NCI-H1092 treated with DMSO at 0.1 percent for 48 hours (cell line): ENCODE results near the gene PROM1.
A peak's percentile ranks its signal among the peaks of the same experiment; 100 is the strongest.

Experiments
- DNase-seq: peaks from one replicate; lab custom pipeline; 2025; lab: John Stamatoyannopoulos, UW

Gene PROM1, protein sequence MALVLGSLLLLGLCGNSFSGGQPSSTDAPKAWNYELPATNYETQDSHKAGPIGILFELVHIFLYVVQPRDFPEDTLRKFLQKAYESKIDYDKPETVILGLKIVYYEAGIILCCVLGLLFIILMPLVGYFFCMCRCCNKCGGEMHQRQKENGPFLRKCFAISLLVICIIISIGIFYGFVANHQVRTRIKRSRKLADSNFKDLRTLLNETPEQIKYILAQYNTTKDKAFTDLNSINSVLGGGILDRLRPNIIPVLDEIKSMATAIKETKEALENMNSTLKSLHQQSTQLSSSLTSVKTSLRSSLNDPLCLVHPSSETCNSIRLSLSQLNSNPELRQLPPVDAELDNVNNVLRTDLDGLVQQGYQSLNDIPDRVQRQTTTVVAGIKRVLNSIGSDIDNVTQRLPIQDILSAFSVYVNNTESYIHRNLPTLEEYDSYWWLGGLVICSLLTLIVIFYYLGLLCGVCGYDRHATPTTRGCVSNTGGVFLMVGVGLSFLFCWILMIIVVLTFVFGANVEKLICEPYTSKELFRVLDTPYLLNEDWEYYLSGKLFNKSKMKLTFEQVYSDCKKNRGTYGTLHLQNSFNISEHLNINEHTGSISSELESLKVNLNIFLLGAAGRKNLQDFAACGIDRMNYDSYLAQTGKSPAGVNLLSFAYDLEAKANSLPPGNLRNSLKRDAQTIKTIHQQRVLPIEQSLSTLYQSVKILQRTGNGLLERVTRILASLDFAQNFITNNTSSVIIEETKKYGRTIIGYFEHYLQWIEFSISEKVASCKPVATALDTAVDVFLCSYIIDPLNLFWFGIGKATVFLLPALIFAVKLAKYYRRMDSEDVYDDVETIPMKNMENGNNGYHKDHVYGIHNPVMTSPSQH

DNA sequence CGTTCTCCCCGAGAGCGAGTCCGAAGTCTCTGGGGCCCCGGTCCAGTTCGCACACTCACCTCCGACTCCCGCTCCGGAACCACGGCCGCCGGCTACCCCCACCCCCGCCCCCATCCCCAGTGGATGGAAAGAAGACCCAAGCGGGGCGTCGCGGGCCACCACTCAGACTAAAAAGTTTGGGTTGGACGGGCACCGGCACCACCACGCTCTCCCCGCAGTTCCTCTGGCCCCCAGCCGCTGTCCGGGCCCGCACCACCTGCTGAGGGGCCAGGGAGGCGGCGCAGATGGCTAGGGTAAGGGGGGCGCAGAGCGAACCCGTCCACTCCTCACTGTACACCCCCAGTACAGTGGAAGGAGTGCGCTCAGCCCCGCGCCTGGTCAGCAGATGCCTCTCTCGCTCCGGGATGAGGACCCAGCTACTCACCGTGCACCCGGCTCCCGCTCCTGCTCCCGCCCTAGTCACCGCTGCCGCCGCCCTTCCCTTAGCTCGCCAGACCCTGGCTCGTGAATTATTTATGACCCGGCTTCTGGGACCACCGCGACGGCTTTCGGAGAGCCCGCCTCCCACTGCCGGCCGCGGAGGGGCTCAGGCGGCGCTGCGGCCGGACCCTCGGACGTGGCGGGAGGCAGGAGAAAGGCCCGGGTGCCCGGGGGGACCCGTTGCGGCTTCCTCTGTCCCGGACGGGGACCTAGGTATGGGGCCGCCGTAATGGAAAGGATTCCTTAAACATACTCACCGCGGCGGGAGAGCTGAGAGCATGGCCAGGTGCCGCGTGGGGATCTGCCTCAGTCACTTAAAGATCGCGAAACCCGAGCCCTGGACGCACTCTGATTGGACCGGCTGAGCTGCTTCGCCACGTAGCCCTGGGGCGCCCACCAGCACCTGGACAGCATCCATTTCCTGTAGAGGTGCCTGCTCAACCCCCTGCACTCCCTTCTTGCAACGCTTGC is at the start of gene PROM1:
PROM1 (minus strand) TSS at position 783 of the 951 bp plus-strand sequence. CDS start 8,117 bp downstream, outside the sequence.
- peak; percentile 91 for DNase-seq

DNA sequence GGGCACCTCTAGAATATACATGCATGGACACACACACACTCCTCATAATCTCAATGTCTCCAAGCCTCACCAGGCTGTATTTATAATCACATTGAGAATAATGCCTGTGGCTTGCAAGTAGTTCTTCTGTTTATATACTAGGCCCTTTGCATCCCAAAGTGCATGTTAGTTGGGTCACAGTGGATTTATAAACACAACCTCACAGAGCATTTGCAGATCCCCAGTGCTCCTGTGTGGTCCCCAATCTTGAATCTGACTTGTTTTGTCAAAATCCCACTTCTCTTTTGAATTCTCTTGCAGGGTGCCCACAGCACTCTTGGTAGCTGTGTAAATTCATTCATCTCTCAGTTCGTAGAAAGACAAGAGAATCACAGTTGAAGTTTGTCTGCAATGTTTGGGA is 49.6 kb upstream of the PROM1 start:
- no peak for DNase-seq

DNA sequence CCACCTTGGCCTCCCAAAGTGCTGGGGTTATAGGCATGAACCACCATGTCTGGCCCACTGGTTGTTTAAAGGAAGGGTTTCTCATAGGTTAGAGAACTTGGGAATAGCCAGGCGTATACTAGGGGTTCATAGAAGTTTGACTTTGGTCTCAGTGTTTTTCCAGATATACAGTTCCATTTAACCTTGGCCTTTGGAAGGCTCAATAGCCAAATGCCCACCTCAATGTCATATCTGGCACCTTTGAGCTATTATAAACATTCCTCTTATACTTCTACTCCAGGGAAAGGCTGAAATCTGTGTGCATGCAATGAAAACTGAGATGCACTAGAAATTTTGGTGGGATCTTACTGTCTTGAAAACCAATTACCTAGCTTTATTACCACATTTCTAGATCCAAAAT is 47.5 kb upstream of the PROM1 start:
- no peak for DNase-seq

DNA sequence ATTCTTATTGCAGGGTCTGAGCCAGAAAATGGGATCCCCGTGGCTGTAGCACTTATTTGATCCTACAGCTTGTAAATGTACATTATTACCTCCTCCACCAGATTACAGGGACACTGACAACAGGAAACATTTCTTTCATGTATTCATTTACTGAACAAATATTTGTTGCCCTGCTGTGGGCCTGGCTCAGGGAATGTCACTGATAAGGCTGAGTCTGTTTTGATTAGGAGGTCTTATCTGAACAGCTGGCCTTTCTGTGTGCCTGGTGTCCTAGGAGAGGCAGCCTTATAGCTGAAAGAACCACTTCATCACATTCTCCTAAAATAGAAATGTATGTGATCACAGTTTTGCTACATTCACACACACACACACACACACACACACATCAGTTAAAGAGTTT is 45.5 kb upstream of the PROM1 start:
- peak; percentile 94 for DNase-seq

DNA sequence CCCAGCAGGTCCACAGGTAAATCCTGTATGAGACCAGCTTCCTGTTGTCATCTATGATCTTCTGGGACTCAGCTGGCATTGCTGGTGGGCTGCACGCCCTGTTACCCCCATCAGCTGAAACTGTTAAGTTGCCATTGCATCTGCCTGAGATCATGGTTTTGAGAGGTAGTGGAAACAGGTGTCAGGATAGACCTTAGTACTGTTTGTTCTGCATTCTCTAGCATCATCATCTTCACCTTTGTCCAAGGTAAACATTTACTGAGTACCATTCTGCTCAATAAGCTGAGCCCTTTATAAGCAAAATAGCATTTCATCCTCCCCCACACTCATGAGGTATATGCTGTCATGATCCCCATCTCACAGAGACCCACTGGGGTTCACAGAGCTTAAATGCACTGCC is 42.9 kb upstream of the PROM1 start:
- DNase-seq = peak; percentile 48

DNA sequence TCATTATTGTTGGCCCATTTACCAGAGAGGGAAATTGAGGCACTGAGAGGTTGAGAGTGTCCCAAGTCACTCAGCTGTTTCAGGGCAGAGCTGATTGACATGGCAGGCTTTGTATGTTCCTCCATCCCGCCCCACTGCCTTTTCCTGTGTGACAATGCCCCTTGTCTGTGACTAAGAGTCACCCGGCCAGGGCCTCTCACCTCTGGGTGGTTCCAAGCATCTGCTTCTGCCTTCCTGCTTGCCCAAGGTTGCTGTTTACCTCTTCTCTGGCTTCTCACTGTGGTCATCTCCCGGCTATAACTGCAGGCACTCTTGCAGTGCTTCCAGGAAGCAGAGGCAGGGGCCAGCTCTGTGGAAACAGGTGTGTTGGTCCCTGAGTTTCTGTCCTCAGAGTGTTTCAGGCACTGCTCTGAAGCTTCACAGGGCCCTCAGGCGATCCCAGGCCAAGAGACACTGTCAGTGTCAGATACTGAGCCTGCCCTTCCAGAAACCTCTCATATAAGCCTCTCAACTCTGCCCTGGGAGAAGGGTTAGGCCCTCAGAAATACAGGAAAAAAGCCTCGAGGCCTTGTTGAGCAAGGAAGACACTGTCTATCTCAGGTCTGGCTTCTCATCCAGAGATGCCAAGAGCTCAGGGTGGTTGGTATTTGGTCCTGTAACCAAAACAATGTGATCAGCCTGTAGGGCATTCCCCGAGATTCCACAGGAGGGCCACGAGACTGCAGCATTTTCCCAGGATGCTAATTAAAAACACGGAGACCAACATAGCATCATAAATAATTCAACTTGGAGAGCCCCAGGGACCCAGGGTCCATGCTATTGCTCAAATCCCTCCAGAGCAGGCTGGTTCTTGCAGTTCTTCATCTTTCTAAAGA is 42.0 kb upstream of the PROM1 start:
- peak; percentile 32 for DNase-seq

DNA sequence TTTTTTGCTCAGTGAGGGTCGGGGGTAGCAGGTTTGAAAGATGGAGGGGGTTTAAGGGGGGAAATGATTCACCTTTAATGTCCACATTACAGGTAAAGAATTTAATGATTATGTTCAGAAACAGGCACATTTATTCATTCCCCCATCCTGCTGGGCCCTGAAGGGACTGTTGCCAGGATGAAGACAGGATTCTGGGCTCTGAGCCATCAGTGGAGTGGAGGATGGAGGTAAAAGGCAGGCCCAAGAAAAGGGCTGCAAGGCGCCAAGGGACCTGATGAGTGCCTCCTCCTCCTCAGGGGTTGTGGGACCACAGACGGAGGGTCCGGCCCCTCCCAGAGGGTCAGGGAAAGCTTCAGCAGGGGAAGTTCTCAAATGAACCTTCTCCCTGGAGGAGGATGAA is 40.4 kb upstream of the PROM1 start:
- peak; percentile 73 for DNase-seq

DNA sequence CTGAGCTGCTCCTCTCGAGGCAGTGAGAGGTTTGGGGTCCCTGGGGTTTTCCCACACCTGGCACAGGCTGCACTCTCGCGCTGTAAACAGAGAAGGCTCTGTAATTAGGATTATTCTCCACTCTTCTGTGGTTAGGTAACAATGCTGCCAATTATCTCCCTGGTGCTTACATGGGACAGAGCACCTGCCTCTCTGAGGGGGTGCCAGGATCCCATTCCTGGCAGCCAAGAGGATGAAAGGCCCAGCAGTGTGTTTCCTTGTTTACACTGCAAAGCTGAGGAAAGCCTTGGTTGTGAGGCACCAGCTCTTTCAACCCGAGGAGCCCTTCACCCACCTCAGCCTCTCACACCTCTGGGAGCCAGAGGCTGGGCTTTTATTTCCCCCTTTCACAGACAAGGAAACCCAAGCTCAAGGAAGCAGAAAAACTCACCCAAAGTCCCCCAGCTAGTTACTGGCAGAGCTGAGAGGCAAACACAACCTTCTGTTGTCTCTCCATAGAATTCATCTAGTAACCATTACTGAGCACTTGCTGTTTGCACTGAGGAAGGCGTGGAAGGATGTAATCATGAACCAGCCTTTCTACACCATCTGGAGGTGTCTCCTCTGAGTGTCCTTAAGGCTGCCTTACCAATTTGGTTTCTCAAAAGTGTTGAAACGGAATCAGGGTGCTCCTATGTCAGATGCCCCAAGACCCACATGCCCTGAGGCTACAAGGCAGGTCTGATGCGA is 39.7 kb upstream of the PROM1 start:
- DNase-seq = peak; percentile 99

DNA sequence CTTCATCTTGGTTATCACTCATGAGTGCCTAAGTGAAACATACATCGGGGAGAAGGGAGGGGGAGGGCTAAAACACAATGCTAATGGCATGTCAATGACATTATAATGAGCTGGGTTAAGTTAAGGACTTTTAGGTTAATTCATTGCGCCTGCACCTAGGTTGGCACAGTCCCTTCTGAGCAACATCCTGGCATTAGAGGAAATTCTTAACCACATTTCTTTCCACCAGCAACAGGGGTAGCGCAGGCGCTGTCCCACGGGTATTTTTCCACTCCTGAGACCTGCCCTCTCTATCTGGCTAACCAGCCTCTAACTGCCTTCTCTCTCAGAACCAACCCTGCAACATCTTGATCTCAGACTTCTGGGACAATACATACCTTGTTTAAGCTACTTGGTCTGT is 39.0 kb upstream of the PROM1 start:
- no peak for DNase-seq

DNA sequence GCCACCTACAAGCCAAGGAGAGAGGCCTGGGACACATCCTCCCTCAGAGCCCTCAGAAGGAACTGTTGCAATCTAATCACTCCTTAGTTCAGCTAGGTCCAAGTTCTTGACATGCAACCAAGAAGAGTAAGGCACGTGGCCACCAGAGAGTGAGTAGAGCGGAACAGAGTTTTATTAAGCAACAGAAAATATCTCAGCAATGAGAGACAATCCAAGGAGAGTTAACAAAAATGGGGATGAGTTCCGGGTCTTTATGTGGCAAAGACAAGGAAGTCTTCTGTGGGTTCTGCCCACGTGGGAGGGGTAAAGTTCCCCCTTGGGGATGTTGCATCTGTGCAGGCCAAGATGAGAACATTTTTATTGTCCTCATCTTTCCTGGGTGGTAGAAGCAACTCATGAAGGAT is 38.5 kb upstream of the PROM1 start:
- no peak for DNase-seq

DNA sequence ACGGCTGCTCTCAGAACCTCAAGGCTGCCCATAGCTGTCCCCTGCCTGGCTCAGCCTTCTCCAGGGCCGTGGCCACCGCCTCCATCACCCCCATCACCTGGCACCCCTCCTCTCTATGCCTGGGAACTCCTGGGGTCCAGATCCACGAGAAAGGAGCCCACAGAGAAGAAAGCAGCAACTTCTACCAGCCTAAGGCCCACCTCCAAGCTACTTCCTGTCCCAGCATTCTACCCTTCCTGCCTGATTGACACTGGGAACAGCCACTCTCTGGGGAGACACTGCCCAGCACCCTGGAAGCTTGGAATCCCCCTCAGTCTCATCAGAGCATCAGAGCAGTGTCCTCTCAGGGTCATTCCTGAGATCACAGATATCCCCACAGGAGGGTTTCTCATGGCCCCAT is 36.9 kb upstream of the PROM1 start:
- no peak for DNase-seq

DNA sequence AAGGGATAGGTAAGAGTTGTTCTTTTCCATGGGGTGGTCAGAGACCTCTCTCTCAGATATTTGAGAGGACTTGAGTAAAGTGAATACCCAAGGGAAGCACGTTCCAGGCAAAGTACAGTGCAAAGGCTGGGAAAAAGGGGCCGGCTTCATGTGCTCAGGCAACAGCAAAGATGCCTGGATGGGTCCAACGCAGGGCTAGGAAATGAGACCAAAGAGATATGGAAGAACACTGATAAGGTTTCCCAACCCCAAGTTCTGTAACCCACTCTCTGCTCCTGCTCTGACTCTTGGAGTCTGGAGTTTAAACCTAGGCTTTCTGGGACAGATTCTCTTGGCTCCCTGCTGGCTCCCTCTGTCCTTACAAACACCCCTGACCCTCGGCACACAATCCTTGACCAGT is 36.2 kb upstream of the PROM1 start:
- no peak for DNase-seq

DNA sequence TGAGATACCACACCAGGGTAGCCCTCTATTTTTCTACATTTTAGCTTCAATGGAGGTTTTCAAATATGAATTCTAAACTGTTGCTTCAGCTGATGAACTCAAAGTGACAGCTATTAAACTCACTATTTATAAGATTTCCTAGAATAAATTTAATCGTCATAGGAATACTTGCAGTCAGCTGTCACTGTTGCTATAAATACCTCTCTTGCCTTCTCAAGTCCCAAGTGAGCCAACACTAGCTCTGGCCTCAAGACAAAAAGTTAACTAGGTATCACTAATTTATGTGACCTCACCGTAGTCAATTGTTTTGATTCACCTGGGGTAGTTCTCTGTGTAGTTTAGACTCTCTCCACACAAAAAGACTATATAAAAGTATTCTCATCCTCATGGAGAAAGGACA is 34.3 kb upstream of the PROM1 start:
- DNase-seq = peak; percentile 6

DNA sequence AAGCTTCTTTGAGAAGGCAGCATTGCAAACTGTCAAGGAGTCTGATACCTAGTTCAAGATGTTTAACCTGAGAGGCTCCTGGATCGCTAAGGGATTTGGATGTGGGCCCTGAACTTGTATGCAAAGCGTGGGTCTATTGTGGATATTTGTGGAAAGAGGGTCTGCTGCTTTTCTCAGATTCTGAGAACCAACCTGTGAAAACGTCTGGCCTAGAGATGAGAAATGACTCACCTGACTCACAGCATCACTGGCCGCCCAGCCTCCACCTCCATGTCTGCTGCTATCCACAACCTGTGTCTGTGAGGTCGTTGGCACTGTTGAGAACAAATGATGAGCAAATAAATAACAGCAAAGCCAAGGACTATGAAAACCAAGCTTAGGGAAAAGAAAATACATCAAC is 33.3 kb upstream of the PROM1 start:
- no peak for DNase-seq

DNA sequence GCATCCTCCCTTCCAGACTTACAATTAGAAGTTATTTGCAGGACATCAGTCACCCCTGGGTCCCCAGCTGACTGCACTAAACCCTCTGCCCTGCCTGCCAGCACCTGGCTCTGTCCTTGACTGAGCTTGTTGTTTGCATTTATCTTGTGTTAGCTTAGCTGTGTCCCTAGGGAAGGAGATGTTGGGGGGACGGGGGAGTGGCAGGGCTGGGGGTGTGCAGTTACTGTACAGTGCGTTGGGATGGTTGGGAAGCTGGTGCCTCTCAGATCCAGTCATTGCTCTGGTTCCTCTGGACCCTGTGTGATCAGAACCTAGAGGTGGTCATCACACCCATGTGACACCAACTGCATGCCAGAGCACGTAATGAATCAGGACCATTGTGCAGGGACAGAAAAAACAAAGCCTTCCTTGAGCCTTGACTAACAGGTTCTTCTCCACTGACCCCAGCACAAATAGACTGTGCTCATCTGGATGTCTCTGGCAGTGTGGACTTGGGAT is 32.7 kb upstream of the PROM1 start:
- DNase-seq = peak; percentile 88

DNA sequence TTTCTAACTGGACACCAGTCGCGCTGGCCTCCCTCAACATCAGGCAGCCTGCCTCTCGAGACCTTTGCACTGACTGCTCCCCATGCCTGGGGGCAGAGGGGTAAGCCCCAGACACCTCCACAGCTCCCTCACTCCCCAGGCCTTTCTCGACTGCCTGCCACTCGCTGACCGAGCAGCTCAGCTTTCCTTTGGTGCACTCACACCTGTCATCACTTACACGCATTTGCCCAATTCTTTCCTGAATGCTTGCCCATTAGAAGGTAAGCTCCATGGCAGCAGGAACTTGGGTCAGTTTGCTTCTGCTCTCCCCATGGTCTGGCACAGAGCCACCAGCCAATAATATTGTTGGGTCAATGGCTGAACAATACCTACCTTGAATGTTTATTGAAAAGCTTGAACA is 32.2 kb upstream of the PROM1 start:
- peak; percentile 88 for DNase-seq

DNA sequence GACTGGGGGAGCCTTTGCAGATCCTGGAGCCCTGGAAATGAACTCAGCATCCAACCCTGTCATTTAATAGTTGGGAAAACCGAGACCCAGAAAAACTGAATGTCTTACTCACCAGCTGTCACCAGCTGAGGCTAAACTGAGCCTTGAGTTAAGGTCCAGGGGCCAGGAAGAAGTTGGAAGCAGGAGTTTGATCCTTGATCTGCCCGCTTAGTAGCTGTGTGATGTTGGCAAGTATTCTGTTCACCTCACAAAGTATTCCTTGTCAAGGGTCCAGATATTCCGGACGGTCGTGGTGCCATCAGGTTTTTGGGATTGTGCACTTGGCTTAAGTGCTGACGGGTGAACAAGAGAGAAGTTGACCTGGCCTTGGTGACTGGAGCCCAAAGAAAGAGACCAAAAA is 30.7 kb upstream of the PROM1 start:
- DNase-seq = no peak

DNA sequence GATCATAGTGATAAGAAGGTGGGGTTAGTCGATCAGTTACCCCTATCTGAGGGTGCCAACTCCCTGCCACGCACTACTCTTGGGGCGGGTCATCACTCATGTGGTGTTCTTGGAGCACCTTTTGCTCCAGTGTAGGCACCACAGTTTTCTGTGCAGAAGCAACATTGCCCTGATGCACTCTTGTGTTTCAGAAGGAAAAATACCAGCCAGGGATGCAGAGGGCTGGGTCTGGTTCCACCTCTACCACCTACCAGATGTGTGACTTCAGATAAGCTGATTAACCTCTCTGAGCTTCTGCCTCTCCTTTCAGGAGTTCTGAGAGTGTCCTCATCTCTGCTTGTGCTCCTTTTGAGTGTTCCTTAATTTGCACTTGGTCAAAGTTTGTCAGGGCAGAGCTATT is 29.9 kb upstream of the PROM1 start:
- DNase-seq = no peak

DNA sequence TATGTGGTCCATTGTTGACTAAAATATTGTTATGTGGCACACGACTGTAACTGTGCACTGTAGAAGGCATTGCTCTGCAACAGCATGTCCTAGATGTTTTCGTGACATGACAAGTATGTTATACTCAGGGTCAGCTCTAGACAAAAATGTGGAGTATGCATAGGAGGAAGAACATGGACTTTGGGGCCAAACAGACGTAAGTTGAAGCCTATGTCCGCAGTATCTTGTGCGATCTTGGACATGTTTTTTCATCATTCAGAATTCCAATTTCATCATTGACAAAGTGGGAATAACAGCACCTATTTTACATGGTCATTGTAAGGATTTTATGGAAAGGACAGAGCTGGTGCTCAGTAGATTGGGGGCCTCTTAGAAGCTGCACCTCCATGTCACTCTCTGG is 27.7 kb upstream of the PROM1 start:
- no peak for DNase-seq

DNA sequence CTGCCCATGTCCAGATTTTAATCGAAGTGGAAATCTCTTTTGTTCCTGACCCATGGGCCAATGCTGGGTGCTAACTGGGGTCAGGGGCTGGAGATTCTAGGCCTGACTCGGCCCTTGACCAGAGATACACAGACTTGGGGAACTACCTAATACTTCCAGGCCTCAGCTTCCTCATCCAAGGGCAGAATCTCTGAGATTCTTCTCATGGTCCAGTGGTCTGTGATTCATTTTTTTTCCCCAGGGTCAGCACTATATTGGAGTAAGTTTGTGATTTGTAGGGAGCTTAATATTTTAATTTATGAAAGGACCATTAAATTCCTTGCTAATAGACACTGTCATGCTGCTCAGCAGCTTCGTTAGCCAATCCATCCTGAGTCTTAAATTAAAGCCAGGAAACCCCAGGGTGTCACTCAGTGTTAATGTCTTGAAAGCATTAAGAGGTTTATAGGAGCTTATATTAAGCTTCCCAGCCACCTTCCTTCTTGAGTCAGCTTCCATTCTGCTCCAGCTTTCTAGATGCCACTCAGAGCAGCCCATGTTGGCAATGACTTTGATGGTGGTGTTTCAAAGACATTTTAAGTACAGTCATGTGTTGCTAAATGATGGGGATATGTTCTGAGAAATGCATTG is 27.0 kb upstream of the PROM1 start:
- DNase-seq = no peak
